Lower lobe of right lung (tissue), 2 donors: ENCODE results near the gene FBXO34. TPM values are rescaled to one million over a fixed set of nuclear protein-coding genes. Genes with fewer than 3 reads are reported as not detected.
"Not testable (repeated sequence)": the region's sequence is repeated elsewhere in the genome, so short reads cannot be mapped to it uniquely, and the experiment has no call there.

Experiments used
- ATAC-seq, 2 donors: fragments of 200-7000 bp; cut with Tn5 transposase; one replicate each; pipeline ENCODE4 v1.9.1; 2020 to 2022; ENCODE audit warnings: mild to moderate bottlenecking in 2 of 2, moderate library complexity in 2 of 2
- DNase-seq: peaks from one replicate; pipeline ENCODE4 v3.0.0-alpha.2; 2020
- H3K27ac ChIP-seq: fragments of 200-600 bp; one replicate; pipeline ENCODE4 v1.8.0; 2022
- H3K27me3 ChIP-seq: fragments of 200-600 bp; one replicate; pipeline ENCODE4 v1.8.0; 2022; ENCODE audit warnings: low read depth
- H3K36me3 ChIP-seq: fragments of 200-600 bp; one replicate; pipeline ENCODE4 v1.8.0; 2022; ENCODE audit warnings: mild to moderate bottlenecking
- H3K4me1 ChIP-seq: fragments of 200-600 bp; one replicate; pipeline ENCODE4 v1.8.0; 2022
- H3K4me3 ChIP-seq: fragments of 200-600 bp; one replicate; pipeline ENCODE4 v1.8.0; 2022; ENCODE audit warnings: mild to moderate bottlenecking
- H3K9me3 ChIP-seq: fragments of 200-600 bp; one replicate; pipeline ENCODE4 v1.8.0; 2022
- intact Hi-C: fragments of 100-400 bp; cut with DNase I; formaldehyde crosslinking; loops from one replicate; pipeline ENCODE4 v1.11.0; 2022
- total RNA-seq: library from RNA; stranded (reverse); fragmentation: NEBNext Ultra II Directional; extraction: Animal tissue kit (Norgen Biotek cat#: 25700); gene quantifications from one replicate; pipeline ENCODE4 v1.2.1, GENCODE V29; 2021
- TF ChIP-seq, protein P1 (sequence below): fragments of 200-600 bp; IDR thresholded peaks from one replicate; pipeline ENCODE4 v1.8.0; 2022; ENCODE audit warnings: antibody characterized with exemption, mild to moderate bottlenecking
- donor health status: DM: no; HTN: yes; CAD: no; lungs with severe emphysema.

The FBXO34 gene
- total RNA-seq, 1 donor from 2014 or later: 34.7 TPM

DNA sequence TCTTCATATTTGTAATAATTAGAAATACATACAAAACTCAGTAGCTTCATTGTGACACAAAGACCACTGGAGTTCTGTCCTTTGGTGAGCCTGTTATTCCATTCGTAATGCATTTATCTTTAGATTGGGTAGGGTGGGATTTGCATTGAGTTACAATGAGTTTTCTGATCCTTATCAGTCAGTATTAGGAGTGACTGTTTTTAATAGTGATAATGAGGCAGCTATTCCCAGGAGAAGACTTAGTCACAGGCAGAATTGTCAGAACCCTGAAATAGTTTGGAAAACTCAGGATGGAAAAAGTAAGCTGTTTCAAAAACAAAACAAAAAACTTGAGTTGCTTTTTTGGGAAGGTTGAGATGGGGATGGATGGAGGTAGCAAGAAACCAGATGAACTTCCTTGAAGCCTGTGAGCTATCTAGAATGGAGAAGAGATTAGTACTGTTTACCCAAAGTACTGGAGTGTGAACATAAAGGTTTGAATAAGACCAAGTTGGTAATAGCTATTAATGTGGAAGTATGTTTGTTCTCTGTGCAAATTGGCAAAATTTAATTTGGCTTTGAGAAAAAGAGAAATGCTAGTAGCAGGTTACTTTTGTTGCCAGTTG is 38.6 kb downstream of the FBXO34 start:
- TF ChIP-seq, protein P1, sequence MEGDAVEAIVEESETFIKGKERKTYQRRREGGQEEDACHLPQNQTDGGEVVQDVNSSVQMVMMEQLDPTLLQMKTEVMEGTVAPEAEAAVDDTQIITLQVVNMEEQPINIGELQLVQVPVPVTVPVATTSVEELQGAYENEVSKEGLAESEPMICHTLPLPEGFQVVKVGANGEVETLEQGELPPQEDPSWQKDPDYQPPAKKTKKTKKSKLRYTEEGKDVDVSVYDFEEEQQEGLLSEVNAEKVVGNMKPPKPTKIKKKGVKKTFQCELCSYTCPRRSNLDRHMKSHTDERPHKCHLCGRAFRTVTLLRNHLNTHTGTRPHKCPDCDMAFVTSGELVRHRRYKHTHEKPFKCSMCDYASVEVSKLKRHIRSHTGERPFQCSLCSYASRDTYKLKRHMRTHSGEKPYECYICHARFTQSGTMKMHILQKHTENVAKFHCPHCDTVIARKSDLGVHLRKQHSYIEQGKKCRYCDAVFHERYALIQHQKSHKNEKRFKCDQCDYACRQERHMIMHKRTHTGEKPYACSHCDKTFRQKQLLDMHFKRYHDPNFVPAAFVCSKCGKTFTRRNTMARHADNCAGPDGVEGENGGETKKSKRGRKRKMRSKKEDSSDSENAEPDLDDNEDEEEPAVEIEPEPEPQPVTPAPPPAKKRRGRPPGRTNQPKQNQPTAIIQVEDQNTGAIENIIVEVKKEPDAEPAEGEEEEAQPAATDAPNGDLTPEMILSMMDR: no peak
- Histone ChIP-seq H3K27ac (no peak overlapping the region), H3K4me3 (no peak overlapping the region), H3K27me3 (no peaks in the 10 kb centered on the region), H3K9me3 (peaks cover 11% of the 10 kb centered on the region), H3K4me1 (peaks cover 40% of the 10 kb centered on the region), H3K36me3 (no peaks in the 10 kb centered on the region)
- intact Hi-C loops: no loop called here
- no peak for ATAC-seq
- no peak for DNase-seq

DNA sequence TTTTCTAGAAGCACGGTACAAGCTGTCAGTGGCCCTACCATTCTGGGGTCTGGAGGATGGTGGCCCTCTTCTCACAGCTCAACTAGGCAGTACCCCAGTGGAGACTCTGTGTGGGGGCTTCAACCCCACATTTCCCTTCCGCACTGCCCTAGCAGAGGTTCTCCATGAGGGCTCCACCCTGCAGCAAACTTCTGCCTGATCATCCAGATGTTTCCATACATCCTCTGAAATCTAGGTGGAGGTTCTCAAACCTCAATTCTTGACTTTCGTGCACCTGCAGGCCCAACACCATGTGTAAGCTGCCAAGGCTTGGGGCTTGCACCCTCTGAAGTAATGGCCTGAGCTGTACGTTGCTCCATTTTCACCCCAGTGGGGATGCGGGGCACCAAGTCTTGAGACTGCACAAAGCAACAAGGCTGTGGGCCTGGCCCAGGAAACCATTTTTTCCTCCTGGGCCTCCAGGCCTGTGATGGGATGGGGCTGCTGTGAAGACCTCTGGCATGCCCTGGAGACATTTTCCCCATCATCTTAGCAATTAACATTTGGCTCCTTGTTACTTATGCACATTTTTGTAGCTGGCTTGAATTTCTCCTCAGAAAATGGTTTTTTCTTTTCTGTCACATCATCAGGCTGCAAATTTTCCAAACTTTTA is 41.3 kb downstream of the FBXO34 start:
- ATAC-seq, intact Hi-C loops, H3K4me3 ChIP-seq, H3K27me3 ChIP-seq, H3K27ac ChIP-seq, DNase-seq, H3K36me3 ChIP-seq: not testable (repeated sequence)
- Histone ChIP-seq H3K4me1 (peaks cover 19% of the 10 kb centered on the region), H3K9me3 (peaks cover 11% of the 10 kb centered on the region)

DNA sequence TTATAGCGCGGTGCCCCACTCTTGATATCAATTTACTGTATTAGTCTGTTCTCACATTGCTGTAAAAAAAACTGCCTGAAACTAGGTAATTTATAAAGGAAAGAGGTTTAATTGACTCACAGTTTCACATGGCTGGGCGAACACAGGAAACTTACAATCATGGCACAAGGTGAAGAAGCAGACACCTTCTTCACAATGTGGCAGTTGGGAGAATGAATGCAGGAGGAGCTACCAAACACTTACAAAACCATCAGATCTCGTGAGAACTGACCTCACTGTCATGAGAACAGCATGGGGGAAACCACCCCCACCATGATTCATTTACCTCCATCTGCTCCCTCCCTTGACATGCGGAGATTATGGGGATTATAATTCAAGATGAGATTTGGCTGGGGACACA is 42.3 kb downstream of the FBXO34 start:
- TF ChIP-seq, protein P1: no peak
- DNase-seq (no peak), ATAC-seq (no peak)
- intact Hi-C loops: no loop called here
- Histone ChIP-seq H3K9me3 (peaks cover 11% of the 10 kb centered on the region), H3K36me3 (no peaks in the 10 kb centered on the region), H3K27me3 (no peaks in the 10 kb centered on the region), H3K27ac (no peak overlapping the region), H3K4me3 (no peak overlapping the region), H3K4me1 (peaks cover 10% of the 10 kb centered on the region)

DNA sequence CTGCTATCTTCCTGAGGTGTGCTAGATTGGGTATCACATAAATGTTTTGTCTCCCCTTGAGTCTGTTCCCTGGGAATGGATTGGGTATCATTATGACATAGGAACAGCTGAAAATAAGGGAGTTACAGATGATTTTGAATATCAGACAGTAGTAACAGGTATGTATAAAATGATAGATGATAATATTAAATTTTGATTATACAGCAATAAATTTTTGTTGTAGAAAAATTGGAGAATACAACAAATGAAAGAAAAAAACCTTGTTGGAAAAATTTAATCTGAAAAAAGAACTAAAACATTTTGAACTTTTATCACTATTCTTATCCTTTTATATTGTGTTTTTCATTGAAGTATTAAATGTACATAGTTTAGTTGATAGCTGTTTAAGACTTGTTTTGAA is 43.2 kb downstream of the FBXO34 start:
- no peaks in the 10 kb centered on the region for H3K36me3 ChIP-seq
- H3K9me3 ChIP-seq: peaks cover 11% of the 10 kb centered on the region
- H3K27ac ChIP-seq: no peak overlapping the region
- TF ChIP-seq, protein P1: no peak
- intact Hi-C loops: no loop called here
- no peak overlapping the region for H3K4me3 ChIP-seq
- H3K27me3 ChIP-seq: no peaks in the 10 kb centered on the region
- no peak for ATAC-seq
- no peak for DNase-seq
- peaks cover 3% of the 10 kb centered on the region for H3K4me1 ChIP-seq

DNA sequence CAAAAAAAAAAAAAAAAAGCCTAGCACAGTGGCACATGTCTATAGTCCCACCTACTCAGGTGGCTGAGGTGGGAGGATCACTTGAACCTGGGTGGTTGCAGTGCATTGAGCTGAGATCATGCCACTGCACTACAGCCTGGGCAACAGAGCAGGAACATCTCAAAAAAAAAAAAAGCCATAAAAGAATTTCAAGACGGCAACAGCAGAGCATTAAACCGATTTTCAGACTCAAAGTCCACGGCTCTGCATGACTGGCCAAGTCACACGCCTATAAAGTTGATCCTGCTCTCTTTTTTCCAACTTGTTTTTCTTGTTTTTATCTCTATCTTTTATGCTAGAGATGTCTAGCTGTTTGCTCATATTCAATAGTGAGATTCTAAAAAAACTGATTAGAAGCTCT is 45.3 kb downstream of the FBXO34 start:
- H3K27me3 ChIP-seq: no peaks in the 10 kb centered on the region
- H3K27ac ChIP-seq: no peak overlapping the region
- no peak for ATAC-seq
- intact Hi-C loops: no loop called here
- DNase-seq: no peak
- TF ChIP-seq, protein P1: no peak
- H3K4me1 ChIP-seq: no peaks in the 10 kb centered on the region
- H3K9me3 ChIP-seq: peaks cover 11% of the 10 kb centered on the region
- H3K36me3 ChIP-seq: no peaks in the 10 kb centered on the region
- H3K4me3 ChIP-seq: no peak overlapping the region

DNA sequence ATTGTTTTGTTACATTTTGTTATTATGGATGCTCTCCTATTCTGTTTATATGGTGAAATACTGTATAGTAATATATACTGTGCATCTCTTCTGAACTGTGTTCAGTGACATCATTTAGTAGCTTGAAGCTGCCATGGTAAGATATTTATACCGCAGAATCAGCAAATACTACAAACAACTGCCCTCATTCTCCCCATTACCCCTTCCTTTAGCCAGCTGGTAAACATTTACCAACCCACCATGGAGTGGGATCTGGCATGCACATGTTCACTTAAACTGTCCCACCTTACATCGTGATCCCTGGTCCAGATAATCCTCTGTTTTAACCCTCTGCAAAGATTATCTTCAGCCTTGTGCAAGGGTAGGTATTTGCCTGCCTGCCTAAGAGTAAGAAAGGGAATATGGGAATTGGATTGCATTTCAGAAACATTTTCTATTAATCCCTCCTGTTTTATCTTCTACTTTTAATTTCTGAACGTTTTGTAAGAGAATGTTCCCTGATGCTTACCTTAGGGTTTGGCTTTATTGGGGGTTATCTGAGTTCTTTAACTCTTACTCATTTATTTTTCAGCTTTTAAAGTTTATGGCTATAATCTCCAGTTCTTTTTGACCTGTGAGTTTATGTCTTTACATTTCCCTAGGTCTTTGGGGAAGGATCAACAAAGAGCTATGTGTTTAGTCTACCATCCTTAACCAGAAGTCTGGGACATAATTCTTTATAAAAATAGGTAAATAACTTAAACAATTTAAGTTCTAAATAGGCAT is 46.5 kb downstream of the FBXO34 start:
- H3K9me3 ChIP-seq: peaks cover 4% of the 10 kb centered on the region
- ATAC-seq (no peak), DNase-seq (no peak)
- H3K4me1 ChIP-seq: no peaks in the 10 kb centered on the region
- no peak overlapping the region for H3K4me3 ChIP-seq
- TF ChIP-seq, protein P1: no peak
- H3K27me3 ChIP-seq: no peaks in the 10 kb centered on the region
- intact Hi-C loops: no loop called here
- H3K27ac ChIP-seq: no peak overlapping the region
- H3K36me3 ChIP-seq: no peaks in the 10 kb centered on the region
